CD4-positive, alpha-beta T cell treated with Interleukin-4 for 1 hour (primary cell): ENCODE data around the gene POSTN.
"Not testable (repeated sequence)": the region's sequence is repeated elsewhere in the genome, so short reads cannot be mapped to it uniquely, and the experiment has no call there.

ENCODE experiments used
- DNase-seq, 2 donors: peaks; one replicate each; pipeline ENCODE4 v3.0.0-alpha.2; 2020 to 2022

POSTN gene

GRCh38 chr13:37596805-37597204, 1.8 kb downstream of the POSTN start:
- DNase-seq: no peak

GRCh38 chr13:37595162-37595561, 3.4 kb downstream of the POSTN start:
- DNase-seq: no peak

GRCh38 chr13:37594550-37594949, 4.0 kb downstream of the POSTN start:
- DNase-seq: no peak

DNA sequence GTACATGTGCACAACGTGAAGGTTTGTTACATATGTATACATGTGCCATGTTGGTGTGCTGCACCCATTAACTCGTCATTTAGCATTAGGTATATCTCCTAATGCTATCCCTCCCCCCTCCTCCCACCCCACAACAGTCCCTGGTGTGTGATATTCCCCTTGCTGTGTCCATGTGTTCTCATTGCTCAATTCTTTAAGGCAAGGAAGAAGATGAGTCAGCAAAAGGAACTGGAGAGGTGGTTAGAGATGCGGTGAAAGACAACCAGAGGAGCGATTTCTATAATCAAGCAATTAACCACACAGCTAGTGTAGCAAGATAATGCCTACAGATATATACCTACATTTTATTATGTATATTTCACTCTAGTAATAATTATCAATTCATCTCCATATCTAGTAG, 9.2 kb downstream of the POSTN start:
- DNase-seq: not testable (repeated sequence)

- no peak for DNase-seq
Measured at GRCh38 chr13:37587236-37587635, 11.3 kb downstream of the POSTN start.

- DNase-seq: no peak
Measured at GRCh38 chr13:37586164-37586563, 12.4 kb downstream of the POSTN start.

DNA sequence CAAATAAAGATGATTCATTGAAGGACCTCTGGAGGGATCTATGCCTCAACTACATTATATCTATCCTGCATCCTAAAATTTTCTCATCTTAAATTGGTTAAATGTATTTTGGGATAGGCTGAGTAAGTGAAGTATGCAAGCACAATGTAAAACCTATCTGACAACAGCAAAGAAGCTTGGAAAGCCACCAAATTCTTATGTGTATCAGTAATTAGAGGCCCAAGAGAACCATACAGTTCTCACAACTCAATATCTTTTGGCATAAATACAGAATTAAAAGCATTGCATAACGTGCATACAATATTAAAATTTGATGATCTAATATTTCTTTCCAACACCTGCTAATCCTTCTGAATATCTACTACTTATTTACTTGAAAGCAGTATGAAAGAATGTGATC, 13.0 kb downstream of the POSTN start:
- no peak for DNase-seq

GRCh38 chr13:37576601-37577000, 22.0 kb downstream of the POSTN start:
- DNase-seq: no peak

DNA sequence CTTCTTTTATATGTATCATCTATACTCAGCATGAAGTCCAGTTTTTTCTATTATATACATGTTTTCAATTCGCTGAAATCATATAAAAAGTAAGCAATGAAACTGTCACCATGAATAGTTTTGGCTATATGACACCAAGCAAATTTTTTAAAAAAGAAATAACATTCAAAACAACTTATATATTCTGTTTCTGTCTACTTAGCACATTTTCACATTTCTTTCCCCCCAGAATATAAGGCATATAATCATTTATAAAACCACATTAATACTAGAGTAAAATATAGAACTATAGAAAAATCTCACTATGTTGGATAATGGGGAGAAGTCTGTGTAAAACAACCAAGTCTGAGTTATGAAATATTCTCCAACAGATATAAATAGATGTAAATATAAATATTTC, 33.1 kb downstream of the POSTN start:
- no peak for DNase-seq

DNA sequence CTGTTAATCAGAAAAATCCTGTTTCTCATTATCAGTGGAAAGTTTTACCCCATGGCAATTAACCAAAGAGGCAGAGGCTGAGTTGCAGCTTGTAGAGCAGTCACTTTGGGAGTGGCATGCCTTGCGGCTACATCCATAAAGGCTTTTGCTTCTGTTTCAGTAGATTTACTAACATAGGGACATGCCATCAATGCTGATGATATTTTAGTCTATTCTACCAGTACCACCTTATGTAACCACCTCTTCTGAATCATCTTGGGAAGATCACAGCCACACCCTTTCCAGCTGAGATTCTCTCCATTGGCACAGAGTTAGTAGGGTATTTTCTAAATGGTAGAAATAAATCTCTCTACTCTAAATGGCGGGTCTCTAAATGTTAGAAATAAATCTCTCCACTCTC, 37.5 kb downstream of the POSTN start:
- DNase-seq: no peak

- DNase-seq: no peak
Measured at GRCh38 chr13:37560526-37560925, 38.0 kb downstream of the POSTN start.

DNA sequence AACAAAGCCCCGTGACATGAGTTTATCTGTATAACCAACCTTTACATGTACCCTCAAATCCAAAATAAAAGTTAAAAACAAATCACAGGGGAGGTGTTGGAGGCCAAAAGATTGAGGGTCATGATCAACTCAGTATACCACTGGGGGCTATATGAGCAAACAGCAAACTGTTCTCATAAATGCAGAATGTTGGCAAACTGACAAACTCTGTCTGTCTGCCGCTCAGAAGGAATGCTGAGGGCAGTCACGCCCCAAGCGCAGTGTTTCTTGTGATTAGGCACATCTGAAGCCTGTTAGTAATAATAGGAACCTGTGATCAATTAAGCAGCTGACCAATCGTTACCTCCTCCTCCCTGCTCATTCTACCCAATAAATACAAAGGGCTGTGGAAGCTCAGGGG, 39.8 kb downstream of the POSTN start:
- not testable (repeated sequence) for DNase-seq

GRCh38 chr13:37546087-37546486, 52.5 kb downstream of the POSTN start:
- no peak for DNase-seq

GRCh38 chr13:37544995-37545394, 53.6 kb downstream of the POSTN start:
- no peak for DNase-seq

GRCh38 chr13:37539976-37540605, 58.5 kb downstream of the POSTN start:
- no peak for DNase-seq

DNA sequence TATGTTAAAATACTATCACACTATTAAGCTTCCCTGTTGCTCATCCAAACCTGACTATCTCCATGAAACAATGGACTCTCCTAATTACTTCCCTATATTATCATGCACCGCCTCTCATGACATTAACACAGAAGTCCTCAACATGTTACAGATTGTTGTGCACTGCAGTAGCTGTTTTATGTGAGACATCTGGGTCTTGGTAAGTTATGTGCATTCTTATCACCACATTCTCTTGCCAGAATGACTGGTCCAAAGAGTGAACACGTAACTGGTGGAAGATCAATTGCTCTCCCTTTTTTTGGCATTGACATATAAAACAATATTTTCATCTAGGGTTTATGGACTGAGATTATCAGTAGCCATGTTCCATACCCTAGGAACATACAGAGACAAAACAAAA, 59.4 kb downstream of the POSTN start:
- no peak for DNase-seq

DNA sequence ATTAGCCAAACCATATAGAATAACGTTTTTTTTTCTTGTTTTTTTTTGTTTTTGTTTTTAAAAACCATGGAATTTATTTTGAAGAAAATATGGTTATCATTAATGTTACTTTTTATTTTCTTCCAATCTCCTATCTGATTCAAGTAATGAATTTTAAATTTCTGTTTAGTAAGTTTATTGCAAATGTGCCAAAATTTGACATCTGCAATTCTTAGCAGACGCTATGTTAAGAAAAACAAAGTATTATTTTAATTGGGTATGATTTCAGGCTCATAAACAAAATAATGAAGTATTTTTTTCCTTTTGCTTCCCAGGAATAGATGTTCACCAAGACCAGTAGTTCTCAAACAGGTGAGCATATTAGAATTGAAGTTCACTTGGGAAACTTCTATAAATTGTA, 63.1 kb downstream of the POSTN start:
- no peak for DNase-seq

- DNase-seq: no peak
Measured at GRCh38 chr13:37534676-37535075, 63.9 kb downstream of the POSTN start.

GRCh38 chr13:37534181-37534580, 64.4 kb downstream of the POSTN start:
- no peak for DNase-seq

GRCh38 chr13:37531049-37531448, 67.5 kb downstream of the POSTN start:
- no peak for DNase-seq

DNA sequence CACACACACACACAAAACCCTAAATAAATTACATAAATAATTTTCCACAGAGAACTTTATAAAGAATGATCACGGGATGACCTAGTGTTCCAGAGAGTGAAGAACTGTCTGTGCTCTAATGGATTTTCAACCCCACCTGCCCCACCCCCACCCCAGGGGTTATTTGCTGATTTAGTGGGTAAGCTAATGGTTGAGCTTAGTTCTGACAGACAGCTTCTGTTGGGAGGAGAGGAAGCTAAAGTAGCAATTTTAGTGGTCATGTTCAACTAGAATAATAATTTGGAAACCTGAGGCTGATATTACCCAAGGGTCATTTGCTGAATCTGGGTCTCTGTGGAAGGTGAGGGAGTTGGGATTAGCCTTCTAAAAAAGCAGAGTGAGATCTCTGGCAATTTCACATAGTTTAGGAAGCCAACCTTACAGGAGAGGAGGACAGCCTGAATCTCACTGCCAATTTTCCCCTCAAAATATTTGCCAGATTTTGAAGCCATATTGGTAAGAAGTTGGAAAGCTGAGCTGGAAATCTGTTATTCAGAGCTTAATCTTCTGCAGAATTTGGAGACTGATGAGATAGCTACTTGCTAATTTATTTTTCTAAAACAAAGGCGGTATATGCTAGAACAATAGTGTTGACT, 68.7 kb downstream of the POSTN start:
- no peak for DNase-seq

DNA sequence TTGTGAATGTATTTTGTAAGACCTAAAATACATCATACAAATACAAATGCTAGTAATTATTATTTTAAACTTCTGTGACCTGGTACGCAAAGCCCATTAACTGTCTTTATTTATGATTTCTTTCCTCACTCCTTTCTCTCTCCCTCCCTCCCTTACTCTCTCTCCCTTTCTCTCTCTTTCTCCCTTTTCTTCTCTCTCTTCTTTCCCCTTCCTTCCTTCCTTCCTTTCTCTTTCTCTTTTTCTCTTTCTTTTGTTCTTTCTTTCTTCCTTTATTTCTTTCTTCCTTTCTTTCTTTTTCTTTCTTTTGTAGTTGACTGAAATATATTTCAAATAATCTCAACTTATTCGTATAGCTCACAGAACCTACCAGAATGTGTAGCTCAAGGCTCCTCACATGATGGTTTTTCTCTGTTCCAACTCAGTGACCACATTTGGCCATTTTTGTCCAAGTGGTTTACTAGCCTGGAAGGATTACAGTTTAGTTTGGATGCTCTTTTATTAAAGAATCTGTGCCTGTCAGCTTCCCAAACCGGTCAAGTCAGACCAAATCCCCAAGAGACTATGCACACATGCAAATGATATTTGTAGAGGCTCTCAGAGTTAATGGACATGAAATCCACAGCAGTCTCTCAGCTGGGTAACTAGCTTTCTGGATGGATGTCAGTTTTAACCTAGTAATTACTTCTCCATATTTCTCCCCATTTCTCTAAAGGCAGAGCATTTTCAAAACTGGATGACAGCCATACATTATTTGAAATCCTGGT, 71.7 kb downstream of the POSTN start:
- no peak for DNase-seq

DNA sequence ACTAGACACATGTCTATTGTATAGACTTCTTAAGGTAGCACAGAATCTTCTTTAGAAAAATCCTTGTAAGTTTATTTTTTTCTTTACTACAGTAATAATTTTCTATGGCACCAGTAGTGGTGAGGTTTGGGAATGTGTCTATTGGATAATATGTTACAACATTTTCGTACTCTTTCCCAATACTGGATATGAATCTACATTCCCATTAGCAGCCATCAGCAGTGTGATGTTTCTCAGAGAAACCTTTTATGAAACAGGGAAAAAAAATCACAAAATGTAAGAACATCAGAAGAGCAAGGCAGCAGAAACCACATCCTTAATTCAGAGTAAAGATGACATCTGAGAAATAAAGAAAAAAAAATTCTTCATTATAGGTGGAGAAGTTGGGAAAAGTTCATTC, 83.3 kb downstream of the POSTN start:
- no peak for DNase-seq
